ENCODE measurements around the gene TLN1.

The TLN1 gene

GRCh38 chr9:35727676-35728040 is 4.3 kb downstream of the TLN1 start:
- DNase-seq, result no peak

GRCh38 chr9:35726931-35727330 is 5.1 kb downstream of the TLN1 start:
- DNase-seq, result peak; percentile 34 to 63

GRCh38 chr9:35725362-35725761 is 6.6 kb downstream of the TLN1 start:
- DNase-seq, result no peak

GRCh38 chr9:35723908-35724307 is 8.1 kb downstream of the TLN1 start:
- no peak for DNase-seq

GRCh38 chr9:35723426-35723825 is 8.6 kb downstream of the TLN1 start:
- DNase-seq, result no peak

- DNase-seq, result no peak
Observed at GRCh38 chr9:35719546-35719945, 12.4 kb downstream of the TLN1 start.

GRCh38 chr9:35718721-35719511 is 13.1 kb downstream of the TLN1 start:
- DNase-seq, result peak in 1 of 2 donors; percentile 64

- no peak for DNase-seq
Observed at GRCh38 chr9:35717132-35717870, 14.7 kb downstream of the TLN1 start.

- DNase-seq, result no peak
Observed at GRCh38 chr9:35716230-35716629, 15.8 kb downstream of the TLN1 start.

- no peak for DNase-seq
Observed at GRCh38 chr9:35714579-35715252, 17.3 kb downstream of the TLN1 start.

GRCh38 chr9:35714123-35714522 is 17.9 kb downstream of the TLN1 start:
- no peak for DNase-seq

- DNase-seq, result no peak
Observed at GRCh38 chr9:35713578-35713977, 18.4 kb downstream of the TLN1 start.

GRCh38 chr9:35712762-35713400 is 19.1 kb downstream of the TLN1 start:
- no peak for DNase-seq

GRCh38 chr9:35711501-35712428 is 20.2 kb downstream of the TLN1 start:
- DNase-seq, result no peak

- no peak for DNase-seq
Observed at GRCh38 chr9:35710818-35711500, 21.0 kb downstream of the TLN1 start.

- no peak for DNase-seq
Observed at GRCh38 chr9:35708146-35708545, 23.8 kb downstream of the TLN1 start.

GRCh38 chr9:35706951-35707350 is 25.0 kb downstream of the TLN1 start:
- DNase-seq, result no peak

GRCh38 chr9:35705836-35706430 is 26.1 kb downstream of the TLN1 start:
- no peak for DNase-seq

GRCh38 chr9:35705372-35705771 is 26.6 kb downstream of the TLN1 start:
- no peak for DNase-seq

- DNase-seq, result no peak
Observed at GRCh38 chr9:35703906-35704672, 27.9 kb downstream of the TLN1 start.
